ENCODE data around the gene NACC1.

Gene NACC1

DNA sequence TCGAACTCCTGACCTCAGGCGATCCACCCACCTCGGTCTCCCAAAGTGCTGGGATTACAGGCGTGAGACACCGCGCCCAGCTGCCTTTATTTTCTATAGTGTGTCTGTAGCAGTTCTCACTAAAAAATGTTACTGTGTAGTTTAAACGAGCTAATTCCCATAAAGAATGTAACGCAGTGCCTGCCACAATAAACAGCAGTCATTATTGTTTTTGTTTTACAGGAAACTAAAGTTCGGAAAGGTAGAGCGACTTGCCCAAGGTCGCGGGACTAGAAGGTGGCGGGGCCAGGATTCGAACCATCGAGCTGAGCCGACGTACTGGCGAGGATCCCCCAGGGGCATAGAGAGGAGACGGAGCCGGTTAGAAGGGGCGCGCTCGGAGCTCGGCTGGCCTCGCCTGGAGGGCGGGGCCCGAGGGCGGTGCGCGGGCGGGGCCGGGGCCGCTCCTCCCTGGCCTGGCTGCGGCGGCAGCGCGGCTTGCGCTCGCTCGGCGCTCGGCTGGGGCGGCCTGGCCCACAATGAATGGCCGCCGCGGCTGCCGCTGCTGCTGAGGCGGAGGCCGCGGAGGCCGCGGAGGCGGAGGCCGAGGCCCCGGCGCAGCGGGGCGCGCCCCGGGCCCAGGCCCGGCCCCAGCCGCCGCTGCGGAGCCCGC, at the start of gene NACC1:
Gene NACC1 (plus strand): TSS at position 493 of the 652 bp plus-strand sequence. CDS start 16,944 bp downstream, outside the sequence.
- peak; percentile 81 for DNase-seq

DNA sequence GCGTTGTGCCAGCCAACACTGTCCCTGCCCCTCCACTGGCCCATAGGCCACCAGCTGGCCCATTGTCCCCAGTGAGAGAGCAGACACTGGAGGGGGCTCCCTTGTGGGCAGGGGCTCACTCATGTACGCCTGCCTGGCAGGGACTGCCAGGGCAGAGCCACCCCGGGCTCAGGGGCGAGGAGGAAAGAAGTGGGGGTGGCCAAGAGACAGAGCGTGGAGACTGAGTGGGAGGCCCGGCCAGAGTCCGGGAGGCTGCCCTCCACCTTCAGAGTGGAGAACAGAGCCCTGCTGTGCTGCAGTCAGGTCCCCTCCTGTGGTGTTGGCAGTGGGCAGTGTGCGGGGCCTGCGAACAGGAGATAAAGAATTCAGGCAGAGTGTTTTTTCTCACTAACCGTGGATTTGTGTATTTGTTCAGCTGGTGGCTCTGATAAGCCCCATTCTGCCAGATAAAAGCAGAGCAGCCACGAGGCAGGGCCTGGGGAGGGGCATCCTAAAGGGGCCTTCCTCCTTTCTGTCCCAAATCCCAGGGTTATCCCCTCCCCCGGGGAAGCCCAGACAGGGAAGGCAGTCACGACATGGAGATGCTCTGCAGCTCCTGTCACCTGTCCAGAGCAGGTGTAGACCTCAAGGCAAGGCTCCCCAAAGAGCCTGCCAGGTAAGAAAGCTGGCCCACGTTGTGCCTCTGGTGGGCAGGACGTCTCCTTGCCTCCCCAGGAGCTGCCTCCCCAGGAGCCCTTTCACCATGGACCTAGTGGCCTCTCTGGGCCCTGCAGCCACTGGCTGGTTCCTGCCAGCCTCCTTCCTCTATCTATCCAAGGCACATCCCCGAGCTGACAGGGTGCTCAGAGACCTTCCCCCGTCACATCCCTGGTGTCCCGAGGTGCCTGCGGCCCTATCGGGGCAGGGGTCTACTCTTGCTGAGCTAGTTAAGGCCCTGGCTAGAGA, 48.4 kb upstream of the NACC1 start:
- no peak for DNase-seq

DNA sequence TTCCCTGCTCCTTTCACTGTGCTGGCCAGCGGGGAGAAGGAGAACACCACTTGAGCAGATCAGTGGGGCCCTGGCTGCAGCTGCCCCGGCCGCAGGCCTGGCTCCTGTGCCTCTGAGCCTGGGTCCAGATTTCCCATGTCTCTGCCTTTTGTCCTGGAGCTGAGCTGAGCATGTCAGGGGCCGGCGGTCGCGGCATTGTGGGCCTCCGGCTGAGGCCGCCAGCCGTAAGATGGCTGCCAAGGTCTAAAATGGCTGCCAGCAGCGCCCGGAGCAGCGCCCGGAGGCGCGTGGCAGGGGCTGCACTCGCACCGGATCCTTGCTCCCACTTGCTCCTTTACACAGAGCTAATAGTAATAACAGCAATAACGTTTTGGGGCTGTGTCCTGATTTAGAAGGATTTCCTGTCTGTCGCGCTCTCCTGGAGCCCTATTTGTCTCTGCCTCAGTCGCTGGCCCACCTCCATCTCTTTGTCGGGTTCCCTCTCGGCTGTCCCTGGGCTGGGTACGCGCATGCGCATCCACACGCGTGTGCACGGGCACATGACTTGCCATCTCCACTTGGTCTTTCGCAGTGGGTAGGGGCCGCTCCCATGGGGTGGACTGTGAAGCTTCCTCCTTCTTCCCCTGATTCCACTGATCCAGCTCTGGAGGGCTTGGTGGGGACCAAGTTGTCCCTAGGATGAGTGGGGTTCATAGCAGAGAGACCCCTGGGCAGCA, 47.5 kb upstream of the NACC1 start:
- no peak for DNase-seq

DNA sequence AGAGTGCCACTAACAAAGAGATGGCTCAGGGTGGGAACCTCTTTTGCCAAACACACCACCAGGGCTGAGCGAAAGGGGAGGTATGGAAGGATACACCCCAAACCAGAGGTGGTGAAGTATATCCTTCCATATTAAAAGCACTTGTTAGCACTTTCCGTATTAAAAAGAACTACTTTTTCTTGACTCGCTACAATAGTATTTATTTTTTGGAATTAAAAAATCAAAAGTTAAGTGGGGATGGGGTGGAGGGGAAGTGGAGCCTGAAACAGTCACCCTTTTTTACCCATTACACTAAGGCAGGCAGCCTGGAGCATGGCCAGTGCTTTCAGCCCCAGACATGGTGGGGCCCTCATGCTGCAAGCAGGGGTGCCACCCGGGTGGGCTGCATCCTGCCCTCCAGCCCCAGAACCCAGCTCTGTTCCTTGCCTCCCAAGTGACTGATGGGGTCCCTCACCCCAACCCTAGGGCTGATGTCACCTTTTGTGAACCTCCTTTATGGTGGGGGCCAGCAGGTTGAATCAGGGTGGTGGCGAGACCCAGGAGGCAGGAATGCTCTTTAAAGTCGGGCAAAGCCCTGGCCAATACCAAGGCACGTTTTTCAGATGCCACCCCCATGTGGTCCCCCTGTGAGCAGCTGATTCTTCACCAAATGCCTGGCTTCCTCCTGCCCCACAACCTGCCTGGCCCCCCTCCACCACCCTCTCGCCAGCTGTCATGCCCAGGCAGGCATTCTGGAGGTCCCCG, 46.4 kb upstream of the NACC1 start:
- DNase-seq = no peak

DNA sequence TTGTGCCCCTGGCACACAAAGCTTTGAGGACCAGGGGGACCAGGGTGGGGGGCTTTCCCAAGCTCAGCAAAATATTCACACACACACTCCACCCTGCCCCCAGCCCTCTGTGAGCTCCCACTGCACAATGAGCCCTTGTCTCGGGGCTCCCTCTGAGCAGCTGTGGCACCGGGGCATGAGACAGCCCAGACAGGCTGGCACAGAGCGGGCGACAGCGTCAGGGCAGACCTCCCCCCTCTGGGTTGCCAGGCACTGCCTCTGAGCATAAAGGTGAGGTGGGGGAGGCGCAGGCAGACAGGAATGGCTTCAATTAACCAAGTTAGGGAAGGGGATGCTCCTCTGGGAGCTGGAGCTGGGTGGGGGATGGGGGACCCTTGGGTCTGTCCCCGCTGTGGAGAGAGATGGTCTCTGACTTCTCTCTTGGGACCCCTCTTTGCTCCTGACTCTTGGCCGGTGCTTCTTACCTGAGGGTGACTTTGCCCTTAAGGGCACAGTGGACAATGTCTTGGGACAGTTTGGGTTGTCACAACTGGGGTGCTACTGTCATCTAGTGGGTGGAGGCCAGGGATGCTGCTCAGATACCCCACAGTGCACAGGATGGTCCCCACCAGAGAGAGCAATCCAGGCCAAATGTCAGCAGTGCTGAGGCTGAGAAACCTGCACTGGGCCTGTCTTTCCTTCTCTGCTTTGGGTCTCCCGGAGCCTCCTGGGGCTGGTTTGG, 45.7 kb upstream of the NACC1 start:
- DNase-seq = no peak

DNA sequence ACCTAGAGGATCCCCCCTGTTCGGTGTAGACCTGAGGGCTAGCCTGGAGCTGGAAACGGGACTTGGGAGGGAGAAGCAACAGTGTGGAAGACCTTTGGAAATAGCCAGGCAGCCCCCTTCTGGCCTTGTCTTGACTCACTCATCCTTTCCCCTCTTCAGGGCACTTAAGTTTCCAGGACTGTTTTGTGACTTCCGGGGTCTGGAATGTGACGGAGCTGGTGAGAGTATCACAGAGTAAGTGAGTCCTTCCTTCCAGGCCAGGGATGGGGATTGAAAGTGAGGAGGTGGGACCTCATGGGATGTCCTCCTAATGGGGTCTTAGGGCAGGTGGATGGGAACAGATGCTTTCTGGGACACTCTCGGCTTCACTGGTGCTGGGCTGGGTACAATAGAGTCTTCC, 44.8 kb upstream of the NACC1 start:
- DNase-seq = no peak

DNA sequence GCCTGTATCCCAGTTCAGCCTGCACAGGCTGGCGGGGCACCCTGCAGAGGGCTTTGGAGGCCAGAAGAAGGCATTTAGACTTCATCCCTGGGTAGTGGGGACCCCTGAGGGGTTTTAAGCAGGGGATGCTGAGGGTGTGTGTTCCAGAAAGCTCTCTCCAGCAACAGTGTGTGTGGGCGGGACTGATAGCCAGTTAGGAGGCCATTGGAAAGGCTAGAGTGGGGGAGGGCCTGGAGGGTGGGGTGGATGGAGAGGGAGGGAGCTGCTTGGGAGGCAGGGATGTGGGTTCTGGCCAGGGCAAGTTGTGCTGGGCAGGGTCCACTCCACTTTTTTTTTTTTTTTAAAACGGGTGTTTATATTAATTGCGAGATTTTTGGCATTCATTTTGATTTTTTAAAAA, 43.7 kb upstream of the NACC1 start:
- DNase-seq = no peak

DNA sequence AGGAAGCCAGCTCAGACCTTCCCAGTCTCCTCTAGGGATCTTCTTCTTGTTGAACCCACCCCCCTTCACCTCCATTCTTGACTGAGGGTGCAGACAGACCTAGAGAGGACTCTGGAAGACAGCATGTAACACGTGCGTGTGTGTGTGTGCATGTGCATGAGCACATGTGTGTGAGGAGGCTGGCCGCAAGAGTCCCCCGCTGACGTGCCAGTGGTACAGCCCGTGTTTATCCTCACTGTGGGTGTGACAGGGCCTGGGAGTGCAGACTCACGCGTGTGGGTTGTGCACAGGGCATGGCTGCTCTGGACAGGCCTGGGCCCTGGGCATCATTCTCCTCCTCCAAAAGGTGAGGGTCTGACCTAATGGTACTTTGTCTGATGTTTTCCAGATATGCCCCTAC, 41.7 kb upstream of the NACC1 start:
- no peak for DNase-seq

DNA sequence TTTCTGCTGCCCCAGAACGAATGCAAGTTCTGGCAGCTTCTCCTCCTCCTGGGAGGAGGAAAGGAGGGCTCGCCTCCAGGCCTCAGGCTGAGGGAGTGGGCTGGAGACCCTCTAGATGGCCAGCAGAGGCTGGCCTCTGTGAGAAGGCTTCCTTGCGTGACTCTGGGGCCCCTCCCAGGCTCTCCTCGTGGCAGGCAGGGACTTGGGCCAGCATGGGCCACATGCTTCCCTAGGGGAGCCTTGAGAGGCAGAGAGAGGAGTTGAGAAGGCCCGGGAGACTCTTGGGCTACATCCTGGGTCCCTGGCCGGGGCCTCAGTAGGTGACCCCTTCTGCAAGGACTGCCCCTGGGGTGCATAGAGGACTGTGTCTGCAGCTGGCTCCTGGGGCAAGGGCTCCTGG, 41.3 kb upstream of the NACC1 start:
- no peak for DNase-seq

DNA sequence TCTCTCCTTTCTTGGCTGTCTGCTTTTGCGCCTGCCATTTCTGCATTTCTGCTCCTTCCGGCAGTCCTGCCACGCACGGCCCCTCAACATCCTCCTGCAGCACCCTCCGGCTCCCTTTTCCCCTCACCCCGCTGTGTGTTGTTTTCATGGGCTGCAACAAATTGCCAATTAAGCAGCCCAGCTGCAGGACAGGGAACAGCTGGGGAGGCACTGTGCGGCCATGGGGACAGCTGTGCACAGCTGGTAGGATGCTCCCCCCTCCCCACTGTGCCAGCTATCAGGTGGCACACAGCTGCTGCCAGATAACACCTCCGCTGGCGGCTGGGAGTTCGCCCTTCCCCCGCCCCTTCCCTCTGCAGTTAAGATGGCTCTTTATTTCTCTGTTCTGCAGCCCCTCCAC, 40.8 kb upstream of the NACC1 start:
- DNase-seq = no peak

DNA sequence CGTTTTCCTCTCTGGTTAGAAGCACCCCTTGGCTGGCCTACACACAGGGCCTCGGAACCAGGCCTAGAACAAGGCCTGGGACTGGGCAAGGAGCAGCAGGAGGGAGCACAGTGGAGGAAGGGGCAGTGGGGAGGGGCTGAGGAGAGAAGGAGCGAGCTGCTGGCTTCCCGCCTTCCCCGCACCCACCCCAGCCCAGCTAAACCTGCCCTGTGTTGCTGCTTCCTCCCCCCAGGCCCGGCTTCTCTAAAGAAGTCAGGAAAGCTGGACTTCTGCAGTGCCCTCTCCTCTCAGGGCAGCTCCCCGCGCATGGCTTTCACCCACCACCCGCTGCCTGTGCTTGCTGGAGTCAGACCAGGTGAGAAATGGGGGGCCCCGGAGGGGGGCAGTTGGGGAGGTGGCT, 39.7 kb upstream of the NACC1 start:
- DNase-seq = no peak

DNA sequence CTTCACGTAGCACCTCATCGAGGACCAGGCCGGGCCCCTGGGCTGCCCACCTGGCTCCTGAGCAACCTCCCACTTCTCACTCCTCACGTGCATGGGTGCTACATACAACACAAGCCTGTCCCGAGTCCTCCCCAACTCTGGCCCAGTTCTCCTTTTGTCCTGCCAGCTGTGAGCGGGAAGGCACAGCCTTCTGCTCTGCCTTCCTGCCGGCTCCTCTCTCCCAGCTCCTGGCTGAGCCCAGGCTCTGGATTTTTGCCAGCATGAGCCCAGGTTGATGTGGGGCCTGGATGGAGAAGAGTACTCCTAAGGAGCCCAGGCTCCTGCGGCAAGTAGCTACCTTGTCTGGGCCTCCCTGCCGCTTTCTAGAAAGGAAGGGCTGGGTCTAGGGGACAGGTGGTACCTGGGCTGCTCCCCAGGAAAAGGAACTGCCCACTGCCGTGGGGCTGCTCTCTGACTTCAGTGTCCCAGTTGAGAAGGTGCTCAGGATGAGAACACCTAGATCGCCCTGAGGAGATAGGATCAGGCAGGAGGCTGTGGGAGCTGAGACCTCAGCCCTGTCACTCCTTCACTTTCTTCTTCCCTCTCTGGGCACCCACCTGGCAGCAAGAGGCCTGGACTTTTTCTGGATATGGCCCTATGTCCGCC, 39.0 kb upstream of the NACC1 start:
- DNase-seq = no peak

DNA sequence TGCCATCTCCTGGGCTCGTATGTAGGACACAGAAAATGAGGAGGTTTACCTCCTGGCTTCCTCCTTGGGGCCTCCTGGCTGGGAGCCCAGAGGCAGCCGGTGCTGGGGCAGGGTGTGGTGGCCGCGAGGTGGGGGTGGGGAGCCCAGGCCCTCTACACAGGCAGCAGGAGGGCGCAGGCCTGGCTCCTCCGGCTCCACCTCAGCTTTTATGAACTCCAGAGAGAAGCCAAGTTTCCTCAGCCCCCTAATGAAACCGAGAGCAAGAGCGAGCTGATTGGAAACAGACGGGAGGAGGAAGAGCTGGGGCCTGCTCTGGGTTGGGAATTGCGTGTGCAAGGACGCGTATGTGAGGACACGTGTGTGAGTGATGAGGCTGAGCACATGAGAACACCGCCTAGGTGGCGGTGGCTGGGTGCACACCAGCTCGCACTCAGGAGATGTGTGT, 38.5 kb upstream of the NACC1 start:
- no peak for DNase-seq

DNA sequence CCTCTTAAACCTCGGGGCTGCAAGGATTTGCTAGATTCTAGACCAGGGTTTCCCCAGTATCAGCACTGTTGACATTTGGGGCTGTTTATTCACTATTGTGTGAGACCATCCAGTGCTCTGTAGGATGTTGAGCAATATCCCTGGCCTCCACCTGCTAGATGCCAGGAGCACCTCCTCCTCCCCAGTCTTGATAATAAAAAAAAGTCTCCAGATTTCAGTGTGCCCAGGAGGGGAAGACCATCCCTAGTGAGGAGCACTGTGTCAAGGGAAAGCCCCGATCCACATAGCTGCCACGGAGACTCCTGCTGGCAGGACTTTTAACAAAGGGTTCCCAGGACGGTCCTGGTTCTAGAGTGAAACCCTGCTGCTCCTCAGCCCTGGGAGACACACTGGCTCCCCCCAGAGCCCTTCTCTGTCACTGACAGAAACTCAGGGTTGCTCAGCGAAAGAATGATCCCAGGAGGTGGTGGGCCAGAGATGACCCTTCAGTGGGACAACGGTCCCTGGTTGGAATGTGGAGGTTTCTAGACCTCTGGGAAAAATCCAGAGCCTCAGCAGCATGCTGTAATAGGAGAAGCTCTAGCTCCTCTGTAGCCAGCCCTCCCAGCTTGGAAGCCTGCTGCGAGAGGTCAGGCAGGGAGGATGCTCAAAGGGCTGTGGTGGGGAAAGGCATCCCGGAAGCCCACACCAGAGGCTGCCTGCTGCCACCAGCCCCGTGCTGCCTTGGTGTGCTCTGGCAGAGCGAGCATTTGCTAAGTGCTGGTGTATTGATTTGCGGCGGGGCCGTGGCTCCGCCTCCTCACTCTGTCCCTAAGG, 35.7 kb upstream of the NACC1 start:
- DNase-seq = peak; percentile 92

DNA sequence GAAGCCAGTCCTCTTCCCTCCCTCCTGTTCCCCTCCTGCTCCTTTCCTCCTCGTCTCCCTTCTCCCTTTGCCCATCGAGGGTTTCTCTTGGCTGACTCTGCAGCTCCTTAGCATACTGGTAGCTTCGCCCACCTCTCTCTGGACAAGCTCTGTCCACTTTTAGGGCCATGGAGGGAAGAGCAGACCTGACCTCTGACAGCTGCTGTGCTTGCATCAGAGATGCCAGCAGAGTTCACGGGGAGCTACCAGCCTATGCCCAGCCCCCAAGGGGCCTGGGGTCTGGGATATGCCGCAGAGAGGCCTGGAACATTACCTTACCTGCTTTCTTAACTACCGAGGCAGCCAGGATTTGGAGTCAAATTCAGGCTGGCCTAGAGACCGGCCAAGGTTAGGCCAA, 35.1 kb upstream of the NACC1 start:
- no peak for DNase-seq

DNA sequence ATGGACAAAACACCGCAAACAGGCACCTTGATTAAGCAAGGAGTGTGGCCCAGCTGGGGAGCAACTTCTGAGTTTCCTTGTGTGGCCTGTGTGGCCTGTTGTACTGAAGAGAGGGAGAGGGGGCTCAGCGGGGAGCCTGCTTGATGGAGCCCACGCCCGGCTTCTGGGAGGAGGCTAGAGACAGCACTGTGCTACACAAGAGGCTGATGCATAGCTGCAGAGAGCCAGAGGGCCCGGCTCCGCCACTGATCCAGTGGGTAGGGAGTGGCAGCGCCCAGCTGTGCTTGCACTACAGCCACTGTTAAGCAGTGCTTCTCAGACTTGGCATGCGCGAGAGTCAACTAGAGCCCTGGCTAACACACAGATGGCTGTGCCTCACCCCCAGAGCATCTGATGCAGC, 34.4 kb upstream of the NACC1 start:
- no peak for DNase-seq

DNA sequence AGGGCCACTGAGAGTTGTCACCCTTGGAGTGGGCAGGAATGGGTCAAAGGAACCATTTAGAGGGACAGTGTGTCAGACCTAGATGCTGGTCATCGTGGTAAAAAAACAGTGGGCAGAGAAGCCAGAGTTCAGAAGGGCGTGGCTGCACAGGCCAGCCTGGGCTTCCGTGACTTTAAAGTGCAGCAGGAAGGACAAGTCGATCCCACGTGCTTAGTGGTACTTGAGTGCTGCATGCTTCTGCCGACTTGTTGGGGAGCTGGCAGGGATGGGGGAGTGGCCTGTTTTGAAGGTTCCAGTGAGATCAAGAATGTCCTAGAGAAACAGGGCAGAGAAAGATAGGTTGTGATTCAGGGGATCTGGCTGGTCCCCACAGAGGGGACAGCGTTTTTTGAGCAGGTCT, 32.4 kb upstream of the NACC1 start:
- DNase-seq = no peak

DNA sequence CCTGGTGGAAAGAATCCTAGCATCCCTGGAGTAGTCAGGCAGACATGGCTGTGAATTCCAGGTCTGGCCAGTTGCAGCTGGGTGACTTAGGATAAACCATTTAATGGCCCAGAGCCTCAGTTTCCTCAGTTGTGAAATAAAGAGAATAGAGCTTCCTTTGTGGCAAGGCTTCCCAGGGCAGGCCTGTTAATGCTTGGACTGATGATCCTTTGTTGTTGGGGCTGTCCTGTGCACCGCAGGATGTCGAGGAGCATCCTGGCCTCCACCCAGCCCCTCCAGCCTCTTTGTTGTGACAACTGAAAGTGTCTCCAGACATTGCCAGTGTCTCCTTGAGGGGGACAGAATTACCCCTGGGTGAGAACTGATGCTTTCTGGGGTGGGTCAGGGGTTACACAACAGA, 31.7 kb upstream of the NACC1 start:
- DNase-seq = no peak

DNA sequence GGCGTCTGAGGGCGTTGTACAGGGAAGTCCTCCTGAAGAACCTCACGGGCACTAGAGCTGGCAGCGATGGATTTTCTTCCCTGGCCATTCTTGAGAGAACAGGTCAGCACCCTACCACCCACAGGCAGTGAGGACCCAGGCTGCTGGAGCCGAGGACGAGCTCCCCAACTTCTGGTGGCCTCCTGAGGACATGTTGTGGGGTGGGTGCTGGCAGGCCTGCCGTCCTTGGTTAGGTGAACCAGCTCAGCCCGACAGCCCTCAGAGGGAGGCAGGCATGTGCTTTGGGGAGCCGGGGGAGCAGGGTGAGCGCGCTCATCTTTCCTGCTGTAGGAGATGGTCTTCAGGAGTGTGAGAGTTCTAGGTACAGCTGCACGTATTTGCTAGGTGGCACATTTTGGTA, 30.8 kb upstream of the NACC1 start:
- DNase-seq = no peak

DNA sequence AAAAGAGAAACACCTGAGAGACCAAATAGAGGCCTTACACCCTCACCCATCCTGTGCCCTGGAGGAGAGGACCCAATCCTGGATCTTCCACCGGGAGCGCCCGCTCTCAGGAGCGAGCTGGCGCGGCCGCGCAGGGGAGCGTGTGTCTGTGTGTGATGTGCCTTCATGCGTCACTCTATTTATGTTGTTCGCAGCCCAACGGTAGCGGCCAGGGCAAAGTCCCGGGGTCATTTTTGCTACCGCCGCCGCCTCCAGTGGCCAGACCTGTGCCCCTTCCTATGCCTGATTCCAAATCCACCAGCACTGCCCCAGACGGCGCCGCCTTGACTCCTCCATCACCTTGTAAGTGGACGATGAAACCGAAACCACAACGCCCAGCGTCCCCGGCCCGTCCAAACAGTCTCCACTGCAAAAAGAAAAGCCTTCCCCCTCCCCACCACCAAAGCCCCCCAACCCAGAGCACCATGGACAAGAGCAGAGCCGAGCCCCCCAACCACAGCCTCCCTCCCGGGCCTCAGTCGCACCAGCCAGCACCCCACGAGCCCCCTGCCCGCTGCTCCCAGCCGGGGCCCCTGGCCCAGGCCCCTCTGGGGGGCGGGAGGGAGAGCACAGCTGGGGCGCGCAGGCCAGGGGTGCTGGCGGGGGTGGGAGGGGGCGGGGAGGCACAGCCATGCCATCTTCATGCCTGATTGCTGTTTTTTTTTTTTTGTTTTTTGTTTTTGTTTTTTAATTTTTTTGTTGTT, 30.1 kb upstream of the NACC1 start:
- DNase-seq = no peak

All from NCI-H2107 (cell line).